ENCODE data around the gene SPON1.

Gene SPON1

GRCh38 chr11:13926981-13927380 is 35.5 kb upstream of the SPON1 start:
- Histone ChIP-seq H3K27me3 (ENCODE audit: insufficient read depth, low read length, poor library complexity, severe bottlenecking) (no peaks in the 10 kb centered on the region), H3K4me3 (ENCODE audit: low read length, poor library complexity, severe bottlenecking) (no peak overlapping the region), H3F3A (ENCODE audit: low read depth) (peaks cover 17% of the 10 kb centered on the region; the same call in 1 of the 2 replicates), H4K20me1 (ENCODE audit: insufficient read depth, low read length, poor library complexity, severe bottlenecking) (no peaks in the 10 kb centered on the region), H3K9ac (ENCODE audit: low read depth, low read length, poor library complexity, severe bottlenecking) (no peak overlapping the region), H3K4me2 (ENCODE audit: low read depth, low read length, poor library complexity, severe bottlenecking) (no peak overlapping the region), H3K9me2 (replicated peaks; ENCODE audit: low read depth, low read length) (no peaks in the 10 kb centered on the region), H2AFZ (ENCODE audit: low read length) (no peak overlapping the region), H3K36me3 (ENCODE audit: insufficient read depth, low read length) (no peaks in the 10 kb centered on the region), H3K4me1 (ENCODE audit: insufficient read depth, low read length, poor library complexity, severe bottlenecking) (peaks cover 64% of the 10 kb centered on the region), H3K79me2 (ENCODE audit: insufficient read depth, low read length) (no peaks in the 10 kb centered on the region), H3K9me3 (ENCODE audit: insufficient read depth, low read depth, low read length) (no peaks in the 10 kb centered on the region)
- TF ChIP-seq EZH2phosphoT487 (IDR thresholded peaks at IDR 0.05; ENCODE audit: borderline replicate concordance): no peak
- no peak for TF ChIP-seq CTCF (conservative IDR thresholded peaks at IDR 0.05; ENCODE audit: low read length)

- peaks cover 59% of the 10 kb centered on the region for H3K4me1 ChIP-seq (ENCODE audit: insufficient read depth, low read length, poor library complexity, severe bottlenecking)
- no peaks in the 10 kb centered on the region for H3K79me2 ChIP-seq (ENCODE audit: insufficient read depth, low read length)
- no peaks in the 10 kb centered on the region for H3K36me3 ChIP-seq (ENCODE audit: insufficient read depth, low read length)
- H3K4me2 ChIP-seq (ENCODE audit: low read depth, low read length, poor library complexity, severe bottlenecking): no peak overlapping the region
- H3K4me3 ChIP-seq (ENCODE audit: low read length, poor library complexity, severe bottlenecking): no peak overlapping the region
- TF ChIP-seq CTCF (conservative IDR thresholded peaks at IDR 0.05; ENCODE audit: low read length): no peak
- no peak for TF ChIP-seq EZH2phosphoT487 (IDR thresholded peaks at IDR 0.05; ENCODE audit: borderline replicate concordance)
- no peak overlapping the region for H3K9ac ChIP-seq (ENCODE audit: low read depth, low read length, poor library complexity, severe bottlenecking)
- peaks cover 17% of the 10 kb centered on the region; the same call in 1 of the 2 replicates for H3F3A ChIP-seq (ENCODE audit: low read depth)
- H3K9me2 ChIP-seq (replicated peaks; ENCODE audit: low read depth, low read length): no peaks in the 10 kb centered on the region
- no peaks in the 10 kb centered on the region for H3K27me3 ChIP-seq (ENCODE audit: insufficient read depth, low read length, poor library complexity, severe bottlenecking)
- H3K9me3 ChIP-seq (ENCODE audit: insufficient read depth, low read depth, low read length): no peaks in the 10 kb centered on the region
- no peak overlapping the region for H2AFZ ChIP-seq (ENCODE audit: low read length)
- H4K20me1 ChIP-seq (ENCODE audit: insufficient read depth, low read length, poor library complexity, severe bottlenecking): no peaks in the 10 kb centered on the region
Measured at GRCh38 chr11:13927481-13927880, 35.0 kb upstream of the SPON1 start.

- Histone ChIP-seq H3K4me1 (ENCODE audit: insufficient read depth, low read length, poor library complexity, severe bottlenecking) (peaks cover 47% of the 10 kb centered on the region), H3K4me3 (ENCODE audit: low read length, poor library complexity, severe bottlenecking) (no peak overlapping the region), H3K9me2 (replicated peaks; ENCODE audit: low read depth, low read length) (no peaks in the 10 kb centered on the region), H3F3A (ENCODE audit: low read depth) (peaks cover 7% of the 10 kb centered on the region; the same call in 1 of the 2 replicates), H3K79me2 (ENCODE audit: insufficient read depth, low read length) (no peaks in the 10 kb centered on the region), H4K20me1 (ENCODE audit: insufficient read depth, low read length, poor library complexity, severe bottlenecking) (no peaks in the 10 kb centered on the region), H3K27me3 (ENCODE audit: insufficient read depth, low read length, poor library complexity, severe bottlenecking) (no peaks in the 10 kb centered on the region), H2AFZ (ENCODE audit: low read length) (no peak overlapping the region), H3K9me3 (ENCODE audit: insufficient read depth, low read depth, low read length) (no peaks in the 10 kb centered on the region), H3K4me2 (ENCODE audit: low read depth, low read length, poor library complexity, severe bottlenecking) (peak overlapping the region; percentile 44), H3K9ac (ENCODE audit: low read depth, low read length, poor library complexity, severe bottlenecking) (no peak overlapping the region), H3K36me3 (ENCODE audit: insufficient read depth, low read length) (no peaks in the 10 kb centered on the region)
- TF ChIP-seq CTCF (conservative IDR thresholded peaks at IDR 0.05; ENCODE audit: low read length) (no peak), EZH2phosphoT487 (IDR thresholded peaks at IDR 0.05; ENCODE audit: borderline replicate concordance) (no peak)
Measured at GRCh38 chr11:13928566-13929251, 33.8 kb upstream of the SPON1 start.

All from Loucy (cell line).